ENCODE results near the gene NYAP1.

The NYAP1 gene

GRCh38 chr7:100457033-100457432 is 26.7 kb upstream of the NYAP1 start:
- no peak for DNase-seq (ENCODE audit: low read depth)

- DNase-seq (ENCODE audit: low read depth) = no peak
These were observed 19.5 kb upstream of the NYAP1 start, which contains the start of gene SPACDR for GRCh38 chr7:100464210-100464660. Gene SPACDR (minus strand): TSS chr7:100464260. CDS start chr7:100464025, 235 bp downstream.

- DNase-seq (ENCODE audit: low read depth) = no peak
These were observed 18.9 kb upstream of the NYAP1 start for GRCh38 chr7:100464791-100465190.

- DNase-seq (ENCODE audit: low read depth) = no peak
These were observed 18.4 kb upstream of the NYAP1 start for GRCh38 chr7:100465299-100465698.

- DNase-seq (ENCODE audit: low read depth) = peak; percentile 66
These were observed 17.9 kb upstream of the NYAP1 start for GRCh38 chr7:100465702-100466311.

GRCh38 chr7:100466653-100467605 is 16.8 kb upstream of the NYAP1 start:
- no peak for DNase-seq (ENCODE audit: low read depth)

- DNase-seq (ENCODE audit: low read depth) = no peak
These were observed 15.9 kb upstream of the NYAP1 start for GRCh38 chr7:100467638-100468373.

- peak; percentile 57 for DNase-seq (ENCODE audit: low read depth)
These were observed 14.3 kb upstream of the NYAP1 start for GRCh38 chr7:100469227-100470044.

- DNase-seq (ENCODE audit: low read depth) = no peak
These were observed 12.7 kb upstream of the NYAP1 start for GRCh38 chr7:100471021-100471420.

- no peak for DNase-seq (ENCODE audit: low read depth)
These were observed 11.4 kb upstream of the NYAP1 start for GRCh38 chr7:100472121-100472851.

- DNase-seq (ENCODE audit: low read depth) = no peak
These were observed 10.8 kb upstream of the NYAP1 start for GRCh38 chr7:100472854-100473499.

- no peak for DNase-seq (ENCODE audit: low read depth)
These were observed 8.2 kb upstream of the NYAP1 start for GRCh38 chr7:100475549-100475948.

- no peak for DNase-seq (ENCODE audit: low read depth)
These were observed 7.5 kb upstream of the NYAP1 start for GRCh38 chr7:100476101-100476780.

- no peak for DNase-seq (ENCODE audit: low read depth)
These were observed 6.5 kb upstream of the NYAP1 start for GRCh38 chr7:100476903-100477870.

- DNase-seq (ENCODE audit: low read depth) = no peak
These were observed 5.9 kb upstream of the NYAP1 start for GRCh38 chr7:100477871-100478267.

- peak; percentile 94 for DNase-seq (ENCODE audit: low read depth)
These were observed 4.6 kb upstream of the NYAP1 start, which contains the start of gene TSC22D4 for GRCh38 chr7:100478958-100479660. Gene TSC22D4 (minus strand): TSS chr7:100479214. CDS start chr7:100478038, 1,176 bp downstream.

GRCh38 chr7:100481466-100481865 is 2.3 kb upstream of the NYAP1 start:
- no peak for DNase-seq (ENCODE audit: low read depth)

GRCh38 chr7:100482728-100483089 is 1.0 kb upstream of the NYAP1 start:
- DNase-seq (ENCODE audit: low read depth) = no peak

Measured in fibroblast of the conjunctiva (primary cell).